ENCODE measurements around the gene CCDC92.
"Not testable (repeated sequence)": the region's sequence is repeated elsewhere in the genome, so short reads cannot be mapped to it uniquely, and the experiment has no call there.

Gene CCDC92

DNA sequence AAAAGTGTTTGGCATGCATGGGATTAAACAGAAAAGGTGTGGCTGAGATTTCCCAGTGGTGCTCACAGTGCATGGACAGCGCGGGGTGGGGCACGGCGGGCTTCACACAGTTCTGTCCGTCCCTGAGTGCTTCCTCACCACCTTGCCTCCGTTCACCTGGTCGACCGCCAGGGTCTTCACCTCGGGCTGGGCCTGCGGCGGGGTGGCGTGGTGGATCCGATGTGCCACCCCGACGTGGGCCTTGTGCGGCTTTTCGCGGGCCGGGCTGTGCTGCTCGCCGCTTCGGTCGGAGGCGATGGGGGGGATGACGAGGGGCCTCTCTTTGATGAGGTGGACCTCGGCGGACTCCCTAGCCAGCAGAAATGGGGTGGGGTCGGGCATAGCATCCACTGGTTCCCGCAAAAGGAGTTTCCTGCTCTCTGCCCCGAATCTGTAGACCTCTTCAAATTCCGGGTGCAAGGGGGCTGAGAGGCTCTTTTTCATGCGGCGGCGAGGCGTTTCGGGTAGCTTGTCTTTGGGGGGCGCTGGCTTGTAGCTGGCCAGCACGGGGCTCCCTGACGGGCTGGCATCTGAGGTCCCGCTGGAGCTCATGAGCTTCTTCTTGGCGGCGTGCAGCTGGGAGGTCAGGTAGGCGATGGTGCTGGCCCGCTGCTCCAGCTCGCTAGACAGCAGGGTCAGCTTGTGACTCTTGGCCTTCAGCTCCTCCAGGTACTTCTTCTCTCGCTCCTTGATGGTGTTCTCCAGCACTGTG lies 35.5 kb downstream of the CCDC92 start:
- DNase-seq (ENCODE audit: low spot score) = no peak

DNA sequence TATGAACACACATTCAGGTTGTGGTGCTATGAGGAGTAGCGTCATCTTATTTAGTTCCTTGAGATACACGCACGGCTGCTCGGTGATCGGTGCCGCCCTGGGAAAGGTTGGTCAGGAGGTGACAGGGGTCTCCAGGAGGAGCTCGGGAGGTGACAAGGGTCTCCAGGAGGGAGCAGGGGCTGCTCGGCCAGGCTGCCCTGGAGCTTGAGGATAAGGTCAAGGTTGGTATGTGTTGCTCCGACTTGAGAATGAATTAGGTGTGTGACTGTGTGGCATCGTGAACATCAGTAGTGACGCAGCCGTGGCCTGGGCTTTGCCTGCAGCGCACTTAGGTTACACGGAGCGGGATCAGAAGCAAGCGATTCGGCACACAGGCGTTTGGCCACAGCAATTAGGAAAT lies 36.2 kb downstream of the CCDC92 start:
- no peak for DNase-seq (ENCODE audit: low spot score)

DNA sequence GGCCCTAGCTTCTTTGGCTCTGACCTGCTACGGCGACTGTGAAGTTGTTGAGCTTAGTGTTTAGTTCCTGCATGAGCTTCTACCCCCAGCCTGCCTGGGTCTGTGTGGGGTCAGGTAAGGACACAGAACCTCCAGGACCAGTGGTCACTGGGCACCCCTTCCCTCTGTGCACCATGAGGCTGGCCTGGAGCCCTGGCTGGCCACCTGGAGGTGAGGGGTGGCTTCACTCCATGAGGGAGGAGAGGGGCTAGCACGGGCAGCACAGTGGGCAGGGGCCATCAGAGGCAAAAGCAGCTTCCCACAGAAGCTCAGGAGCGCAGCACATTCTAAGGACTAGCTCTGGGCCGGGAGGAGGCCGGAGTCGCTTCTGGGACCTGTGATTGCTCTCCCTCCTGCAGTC lies 36.7 kb downstream of the CCDC92 start:
- DNase-seq (ENCODE audit: low spot score) = no peak

DNA sequence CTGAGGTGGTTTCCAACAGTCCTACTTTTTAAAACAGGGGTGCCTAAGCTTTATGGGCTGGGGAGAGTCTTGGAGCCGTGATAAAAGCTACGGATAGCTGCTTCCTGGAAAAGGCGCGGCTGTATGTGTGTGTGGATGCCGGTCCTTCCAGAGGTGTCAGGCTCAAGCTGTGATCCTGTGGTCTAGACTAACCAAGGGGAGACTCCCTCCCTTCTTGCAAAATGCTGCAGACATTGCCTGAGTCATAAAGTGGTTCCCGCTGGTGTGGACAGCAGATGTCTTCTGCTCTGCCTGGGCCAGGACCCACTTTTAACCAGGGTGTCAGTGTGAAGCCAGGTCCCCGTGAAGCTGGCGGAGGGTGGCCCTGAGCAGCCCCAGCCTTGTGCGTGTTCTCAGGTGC lies 37.8 kb downstream of the CCDC92 start:
- no peak for DNase-seq (ENCODE audit: low spot score)

DNA sequence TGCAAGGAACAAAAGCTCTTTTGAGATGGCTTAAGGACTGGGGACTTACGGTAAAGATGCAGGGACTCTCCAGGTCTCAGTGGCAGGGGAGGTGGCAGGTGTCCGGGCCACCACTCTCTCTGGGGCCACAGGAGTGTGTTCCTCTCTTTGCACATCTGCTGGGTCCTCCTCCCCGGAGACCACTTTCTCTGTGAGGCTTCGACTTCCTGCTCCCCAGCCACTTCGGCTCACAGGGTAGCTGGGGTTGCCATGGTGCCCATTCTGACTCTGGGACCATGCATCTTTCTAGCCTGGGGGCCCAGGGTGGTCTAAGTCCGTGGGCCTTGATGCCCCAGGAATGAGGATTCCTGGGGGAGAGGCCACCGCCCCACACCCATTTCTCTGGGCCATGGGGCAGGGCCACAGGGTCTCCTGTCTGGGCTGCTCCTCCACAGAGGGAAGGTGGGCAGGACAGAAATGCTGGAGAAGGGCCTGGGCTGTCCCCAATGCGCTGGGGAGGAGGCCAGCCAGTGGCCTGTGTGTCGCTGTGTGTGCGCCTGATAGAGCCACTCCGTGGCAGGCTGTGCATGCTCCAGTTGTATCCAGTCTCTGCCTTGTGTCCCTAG lies 38.5 kb downstream of the CCDC92 start:
- no peak for DNase-seq (ENCODE audit: low spot score)

DNA sequence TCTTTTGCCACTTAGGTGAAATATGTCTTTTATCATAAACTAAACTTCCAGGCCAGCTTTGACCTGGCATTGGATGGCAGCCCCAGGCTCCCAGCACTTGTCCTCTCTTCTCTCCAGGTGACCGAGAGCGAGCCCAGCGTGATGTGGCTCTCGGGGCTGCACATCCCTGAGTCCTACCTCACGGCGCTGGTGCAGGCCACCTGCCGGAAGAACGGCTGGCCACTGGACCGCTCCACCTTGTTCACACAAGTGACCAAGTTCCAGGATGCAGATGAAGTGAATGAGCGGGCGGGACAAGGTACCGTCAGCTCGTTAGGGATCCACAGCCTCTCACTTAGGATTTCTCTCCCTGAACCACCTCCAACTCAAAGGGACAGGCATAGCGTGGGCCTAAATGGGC lies 39.4 kb downstream of the CCDC92 start:
- no peak for DNase-seq (ENCODE audit: low spot score)

DNA sequence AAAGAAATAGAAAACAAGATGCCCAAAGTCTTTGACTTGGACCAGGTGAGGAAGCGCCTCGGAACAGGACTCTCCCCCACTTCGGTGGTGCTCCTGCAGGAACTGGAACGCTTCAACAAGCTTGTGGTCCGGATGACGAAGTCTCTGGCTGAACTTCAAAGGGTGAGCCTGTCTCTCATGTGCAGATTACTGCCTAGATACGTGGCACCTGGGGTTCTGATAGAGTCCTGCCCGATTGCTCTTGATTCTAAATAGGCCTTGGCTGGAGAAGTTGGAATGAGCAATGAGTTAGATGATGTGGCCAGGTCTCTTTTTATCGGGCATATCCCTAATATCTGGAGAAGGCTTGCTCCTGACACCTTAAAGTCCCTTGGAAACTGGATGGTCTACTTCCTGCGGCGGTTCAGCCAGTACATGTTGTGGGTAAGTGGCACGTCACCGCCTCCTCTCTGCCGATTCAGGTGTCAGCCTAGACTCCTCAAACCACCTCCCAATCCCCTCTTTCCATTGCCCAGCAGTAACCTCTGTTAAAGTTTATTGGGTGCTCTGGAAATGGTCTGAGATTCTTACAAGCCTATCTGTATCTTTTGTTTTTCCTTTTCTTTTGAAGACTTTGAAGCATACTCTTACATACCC lies 40.8 kb downstream of the CCDC92 start:
- DNase-seq (ENCODE audit: low spot score) = no peak

DNA sequence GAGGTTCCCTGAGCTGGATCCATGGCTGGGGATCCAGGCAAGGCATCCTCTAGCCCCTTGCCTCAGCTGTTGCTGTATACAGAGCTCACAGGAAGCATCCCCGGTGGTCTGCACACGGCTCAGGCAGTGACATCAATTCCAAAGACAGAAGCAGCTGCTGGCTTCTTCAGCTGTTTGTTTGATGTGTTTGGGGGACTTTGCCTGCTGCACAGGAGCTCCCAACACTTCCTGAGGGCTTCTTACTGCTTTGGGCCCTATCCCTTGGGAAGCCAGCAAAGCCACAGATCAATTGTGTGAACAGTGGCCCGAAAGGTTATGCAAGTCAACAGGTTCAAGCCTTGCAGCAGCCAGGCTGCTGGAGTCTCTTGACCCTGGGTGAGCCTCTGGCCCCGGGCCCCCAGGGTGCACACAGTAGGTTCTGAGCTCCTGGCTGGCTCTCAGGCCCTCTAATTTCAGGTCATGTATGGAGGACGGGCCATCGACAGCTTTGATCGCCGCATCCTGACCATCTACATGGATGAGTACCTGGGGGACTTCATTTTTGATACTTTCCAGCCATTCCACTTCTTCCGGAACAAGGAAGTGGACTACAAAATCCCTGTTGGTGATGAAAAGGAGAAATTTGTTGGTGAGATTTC lies 42.6 kb downstream of the CCDC92 start:
- no peak for DNase-seq (ENCODE audit: low spot score)

DNA sequence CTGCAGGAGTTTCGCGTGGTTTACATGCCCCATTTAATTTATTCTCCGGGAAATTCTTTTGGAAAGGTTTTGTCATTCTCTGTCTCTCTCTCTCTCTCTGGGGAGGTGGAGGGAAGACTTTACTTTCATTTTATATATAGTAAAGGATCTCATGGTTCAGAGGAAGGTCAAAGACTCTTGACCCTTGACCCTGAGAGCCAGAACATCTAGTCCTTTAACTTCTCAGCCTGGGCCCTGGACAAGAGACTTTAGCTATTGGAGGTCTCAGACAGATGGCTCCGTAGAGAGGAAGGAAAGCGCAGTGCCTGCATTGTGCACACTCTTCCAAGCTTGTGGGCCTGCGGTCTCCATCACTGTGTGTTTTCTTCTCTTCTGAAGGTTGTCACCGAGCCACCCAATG lies 43.7 kb downstream of the CCDC92 start:
- DNase-seq (ENCODE audit: low spot score) = no peak

DNA sequence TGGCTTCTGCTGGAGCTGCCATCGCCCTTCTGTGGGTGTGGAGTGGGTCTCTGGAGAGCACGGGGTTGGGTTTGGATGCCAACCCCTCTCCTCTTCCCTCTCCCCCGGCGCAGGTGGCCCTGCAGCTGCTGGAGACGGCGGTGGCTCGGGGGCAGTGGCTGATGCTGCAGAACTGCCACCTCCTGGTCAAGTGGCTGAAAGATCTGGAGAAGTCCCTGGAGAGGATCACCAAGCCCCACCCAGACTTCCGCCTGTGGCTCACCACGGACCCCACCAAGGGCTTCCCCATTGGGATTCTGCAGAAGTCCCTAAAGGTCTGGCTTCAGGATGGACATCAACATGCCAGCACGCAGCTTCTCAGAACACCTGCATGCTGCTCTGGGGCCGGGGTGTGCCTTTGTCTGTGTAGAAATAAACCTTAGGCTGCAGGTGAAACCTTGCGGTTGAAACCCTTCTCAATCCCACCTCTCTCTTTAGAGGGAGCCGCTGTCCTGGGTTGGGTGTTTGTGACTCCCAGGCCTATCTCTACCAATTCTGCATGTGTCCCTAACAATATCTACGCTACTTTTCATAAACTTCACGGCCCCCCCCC lies 44.3 kb downstream of the CCDC92 start:
- DNase-seq (ENCODE audit: low spot score) = no peak

DNA sequence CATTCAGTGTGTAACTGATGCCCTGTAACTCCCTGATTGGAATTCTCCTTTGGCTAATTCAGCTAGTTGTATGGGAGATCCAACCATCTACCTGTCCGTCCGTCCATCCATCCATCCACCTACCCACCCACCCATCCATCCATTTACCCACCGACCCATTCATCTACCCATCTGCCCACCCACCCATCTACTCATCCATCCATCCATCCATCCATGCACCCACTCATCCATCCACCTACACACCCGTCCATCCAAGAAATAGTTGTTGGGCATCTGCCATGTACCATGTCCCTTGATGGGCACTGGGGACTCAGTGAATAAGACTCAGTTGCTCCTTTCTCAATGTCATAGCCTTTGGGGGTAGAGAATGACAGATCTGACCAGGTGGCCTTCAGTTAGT lies 48.1 kb downstream of the CCDC92 start:
- DNase-seq (ENCODE audit: low spot score) = no peak

DNA sequence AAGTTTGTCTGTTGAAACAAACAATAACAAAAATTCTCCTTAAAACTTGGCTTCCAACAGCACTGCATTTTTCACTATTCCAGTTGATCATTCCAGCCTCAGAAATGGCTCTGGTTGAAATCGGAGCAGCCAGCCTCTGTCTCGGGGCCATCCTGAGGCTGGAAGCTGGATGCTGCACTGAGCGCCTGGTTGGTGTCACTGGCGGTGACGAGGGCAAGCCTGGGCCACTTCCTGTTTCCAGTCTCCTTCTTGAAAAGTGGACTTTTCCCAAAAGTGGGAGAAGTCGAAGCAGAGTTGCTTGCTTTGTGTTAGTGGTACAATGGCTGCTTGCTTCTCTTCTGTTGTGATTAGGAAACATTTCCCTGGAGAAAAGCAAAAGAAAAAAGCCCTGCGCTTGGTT lies 48.7 kb downstream of the CCDC92 start:
- DNase-seq (ENCODE audit: low spot score) = no peak

DNA sequence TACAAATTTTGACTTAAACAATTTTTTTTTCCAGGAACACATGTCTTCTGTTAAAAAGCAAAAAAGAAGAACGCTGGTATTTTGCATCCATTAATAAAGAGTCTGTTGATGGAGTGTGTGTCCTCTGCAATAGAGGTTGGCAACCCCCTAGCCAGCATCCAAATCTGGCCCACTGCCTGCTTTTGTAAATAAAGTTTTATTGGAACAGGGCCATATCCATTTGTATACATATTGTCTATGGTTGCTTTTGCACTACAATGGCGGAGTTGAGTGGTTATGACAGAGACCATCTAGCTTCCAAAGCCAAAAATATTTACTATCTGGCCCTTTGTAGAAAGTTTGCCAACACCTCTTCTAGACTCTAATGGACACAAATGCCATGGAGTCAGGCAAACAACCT lies 49.6 kb downstream of the CCDC92 start:
- DNase-seq (ENCODE audit: low spot score) = no peak

DNA sequence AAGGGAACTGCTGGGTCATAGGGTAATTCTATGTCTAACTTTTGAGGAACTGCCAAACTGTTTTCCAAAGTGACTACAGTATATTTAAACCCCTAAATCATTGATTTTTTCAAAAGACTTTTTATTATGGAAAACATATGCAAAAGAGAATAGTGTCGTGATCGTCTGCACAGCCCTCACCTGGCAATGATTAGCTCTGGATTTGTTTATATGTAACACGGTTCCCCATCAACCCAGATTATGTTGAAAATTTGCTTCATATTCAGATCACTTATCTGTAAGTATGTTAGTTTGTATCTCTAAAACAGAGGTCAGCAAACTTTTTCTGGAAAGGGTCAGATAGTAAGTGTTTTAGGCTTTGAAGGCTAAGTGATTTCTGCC lies 52.7 kb downstream of the CCDC92 start:
- no peak for DNase-seq (ENCODE audit: low spot score)

DNA sequence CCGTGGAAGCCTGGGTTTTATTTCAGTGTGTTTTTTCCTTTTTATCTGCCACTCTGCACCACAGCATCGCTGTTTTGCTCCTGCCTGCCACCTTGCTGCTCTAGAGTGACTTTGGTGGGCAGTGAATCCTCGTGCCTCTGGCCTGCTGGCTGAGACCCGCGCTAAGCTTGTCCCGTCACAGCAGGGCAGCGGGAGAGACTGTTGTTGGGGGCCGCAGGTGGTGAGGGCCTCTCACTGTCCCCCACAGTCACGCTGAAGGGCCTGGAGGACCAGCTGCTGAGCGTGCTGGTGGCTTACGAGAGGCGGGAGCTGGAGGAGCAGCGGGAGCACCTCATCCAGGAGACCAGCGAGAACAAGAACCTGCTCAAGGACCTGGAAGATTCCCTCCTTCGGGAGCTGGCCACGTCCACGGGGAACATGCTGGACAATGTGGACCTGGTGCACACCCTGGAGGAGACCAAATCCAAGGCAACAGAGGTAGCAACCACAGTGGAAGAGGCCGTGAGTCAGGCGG lies 55.2 kb downstream of the CCDC92 start:
- no peak for DNase-seq (ENCODE audit: low spot score)

DNA sequence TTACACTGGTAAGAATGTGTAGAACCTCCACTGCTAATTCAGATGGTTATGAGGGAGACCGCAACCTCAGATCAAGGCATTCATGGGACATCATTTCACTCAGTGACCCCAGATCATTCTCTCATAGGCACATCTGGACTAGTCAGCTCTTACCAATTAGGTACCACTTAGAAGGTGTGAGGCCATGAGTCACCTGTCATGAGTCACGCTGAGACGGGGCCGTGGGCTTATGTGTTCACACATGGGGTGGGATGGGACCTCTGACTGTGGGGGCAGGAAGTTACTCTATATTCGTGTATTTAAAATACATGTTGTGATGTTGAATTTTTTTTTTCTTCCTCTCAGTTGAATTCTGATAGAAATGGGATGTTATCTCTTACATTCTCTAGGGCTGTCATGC lies 55.9 kb downstream of the CCDC92 start:
- DNase-seq (ENCODE audit: low spot score) = no peak

DNA sequence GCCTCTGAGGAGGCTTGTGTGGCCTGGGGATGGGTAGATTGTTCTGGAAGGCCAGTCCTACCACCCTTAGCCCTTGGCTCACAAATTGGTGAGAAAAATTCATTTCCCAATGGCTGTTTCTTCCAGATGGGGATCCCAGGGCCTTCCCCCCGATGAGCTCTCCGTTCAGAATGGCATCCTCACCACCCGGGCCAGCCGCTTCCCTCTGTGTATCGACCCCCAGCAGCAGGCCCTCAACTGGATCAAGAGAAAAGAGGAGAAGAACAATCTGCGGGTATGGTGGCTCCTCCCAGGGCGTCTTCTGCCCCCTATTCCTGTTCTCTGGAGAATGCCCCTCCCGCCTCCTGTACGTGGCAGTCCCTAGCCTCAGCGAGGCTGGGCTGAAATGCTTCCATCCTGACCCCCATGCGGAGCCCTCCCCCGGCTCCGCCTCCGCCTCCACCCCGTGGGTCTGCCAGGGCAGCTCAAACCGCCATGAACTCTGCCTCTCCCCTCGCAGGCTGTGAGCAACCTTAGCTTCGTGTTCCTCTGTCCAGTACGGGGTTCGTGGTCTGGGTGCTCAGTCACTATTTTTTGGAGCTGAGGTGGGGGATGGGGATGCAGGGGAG lies 57.8 kb downstream of the CCDC92 start:
- DNase-seq (ENCODE audit: low spot score) = no peak

DNA sequence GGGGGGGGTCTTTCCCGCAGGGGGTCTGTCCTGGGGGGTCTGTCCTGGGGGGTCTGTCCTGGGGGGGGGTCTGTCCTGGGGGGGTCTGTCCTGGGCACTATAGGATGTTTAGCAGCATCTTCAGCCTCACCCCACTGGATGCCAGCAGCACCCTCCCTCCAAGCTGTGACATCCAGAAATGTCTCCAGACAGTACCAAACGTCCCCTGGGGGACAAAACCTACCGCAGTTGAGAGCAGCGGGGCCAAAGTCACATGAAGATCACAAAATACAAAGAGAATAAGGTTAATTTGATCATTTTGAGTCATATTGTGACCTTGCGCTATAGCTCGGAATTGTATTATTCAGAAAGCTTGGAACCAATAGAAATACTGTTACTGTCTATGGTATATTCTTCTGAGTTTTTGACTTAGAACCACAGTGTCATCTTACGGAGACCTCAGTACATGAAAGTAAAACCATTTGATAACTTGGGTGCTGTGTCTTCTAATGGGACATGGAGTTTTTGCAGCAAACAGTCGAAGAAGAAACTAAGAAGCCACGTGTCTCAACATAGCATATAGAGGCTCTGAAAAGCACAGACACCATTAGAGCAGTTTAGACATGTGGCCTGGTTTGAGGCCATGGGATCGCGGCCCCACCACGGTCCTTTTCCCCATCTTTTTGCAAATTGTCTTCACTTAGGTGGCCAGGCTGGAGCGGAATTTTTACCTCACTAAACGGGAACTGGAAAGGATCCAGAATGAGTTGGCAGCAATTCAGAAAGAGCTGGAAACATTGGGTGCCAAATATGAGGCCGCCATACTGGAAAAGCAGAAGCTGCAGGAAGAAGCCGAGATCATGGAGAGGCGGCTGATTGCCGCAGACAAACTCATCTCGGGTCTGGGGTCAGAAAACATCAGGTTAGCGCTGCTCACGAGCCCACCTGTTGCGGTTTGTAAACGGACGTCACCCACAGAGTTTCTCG lies 59.9 kb downstream of the CCDC92 start:
- DNase-seq (ENCODE audit: low spot score) = no peak

DNA sequence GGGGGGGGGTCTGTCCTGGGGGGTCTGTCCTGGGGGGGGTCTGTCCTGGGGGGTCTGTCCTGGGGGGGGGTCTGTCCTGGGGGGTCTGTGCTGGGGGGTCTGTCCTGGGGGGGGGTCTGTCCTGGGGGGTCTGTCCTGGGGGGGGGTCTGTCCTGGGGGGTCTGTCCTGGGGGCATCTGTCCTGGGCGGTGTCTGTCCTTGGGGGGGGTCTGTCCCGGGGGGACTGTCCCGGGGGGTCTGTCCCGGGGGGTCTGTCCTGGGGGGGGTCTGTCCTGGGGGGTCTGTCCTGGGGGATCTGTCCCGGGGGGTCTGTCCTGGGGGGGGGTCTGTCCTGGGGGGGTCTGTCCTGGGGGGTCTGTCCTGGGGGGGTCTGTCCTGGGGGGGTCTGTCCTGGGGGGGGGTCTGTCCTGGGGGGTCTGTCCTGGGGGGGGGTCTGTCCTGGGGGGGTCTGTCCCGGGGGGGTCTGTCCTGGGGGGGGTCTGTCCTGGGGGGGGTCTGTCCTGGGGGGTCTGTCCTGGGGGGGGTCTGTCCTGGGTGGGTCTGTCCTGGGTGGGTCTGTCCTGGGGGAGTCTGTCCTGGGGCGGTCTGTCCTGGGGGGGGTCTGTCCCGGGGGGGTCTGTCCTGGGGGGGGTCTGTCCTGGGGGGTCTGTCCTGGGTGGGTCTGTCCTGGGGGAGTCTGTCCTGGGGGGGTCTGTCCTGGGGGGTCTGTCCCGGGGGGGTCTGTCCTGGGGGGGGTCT lies 60.8 kb downstream of the CCDC92 start:
- not testable (repeated sequence) for DNase-seq (ENCODE audit: low spot score)

DNA sequence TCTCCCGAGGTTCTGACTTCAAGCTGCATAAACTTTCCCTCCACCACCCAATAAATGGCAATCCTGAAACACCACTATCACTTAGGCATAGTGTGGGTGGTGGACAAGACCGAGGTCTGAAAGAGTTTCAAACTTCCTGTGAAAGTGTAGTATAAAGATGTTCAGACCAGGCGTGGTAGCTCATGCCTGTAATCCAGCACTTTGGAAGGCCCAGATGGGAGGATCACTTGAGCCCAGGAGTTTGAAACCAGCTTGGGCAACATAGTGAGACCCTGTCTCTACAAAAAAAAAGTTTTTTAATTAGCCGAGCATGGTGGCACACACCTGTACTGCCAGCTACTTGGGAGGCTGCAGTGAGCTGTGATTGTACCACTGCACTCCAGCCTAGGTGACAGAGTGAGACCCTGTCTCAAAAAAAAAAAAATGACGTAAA lies 61.9 kb downstream of the CCDC92 start:
- DNase-seq (ENCODE audit: low spot score) = no peak

All from left forelimb (tissue), 1 donor.